NCI-H1048 (cell line): ENCODE data around the gene AKAP8.
"Not testable (repeated sequence)": the region's sequence is repeated elsewhere in the genome, so short reads cannot be mapped to it uniquely, and the experiment has no call there.

Source experiments
- DNase-seq: peaks from one replicate; lab custom pipeline; 2025; lab: John Stamatoyannopoulos, UW

AKAP8 gene

DNA sequence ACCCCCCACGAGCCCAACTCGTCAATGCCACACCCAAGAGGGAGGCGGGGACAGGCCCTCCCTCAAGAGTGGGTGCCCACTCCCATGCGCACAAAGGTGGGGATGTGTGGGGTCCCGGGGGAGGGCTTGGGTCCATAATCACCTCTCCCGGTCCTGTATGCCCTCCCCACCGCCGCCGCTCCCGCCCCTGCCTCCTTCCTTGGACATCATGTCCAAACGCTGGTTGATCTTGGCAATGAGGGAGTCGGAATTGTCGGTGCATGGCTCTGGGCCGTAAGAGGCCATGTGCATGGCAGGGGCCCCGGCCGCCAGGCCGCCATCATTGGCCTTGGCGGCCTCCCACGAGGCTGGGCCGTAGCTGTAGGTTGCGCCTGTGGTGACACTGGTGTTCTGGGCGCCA, 5.9 kb downstream of the AKAP8 start:
- DNase-seq = no peak

GRCh38 chr19:15372891-15373301, 6.7 kb downstream of the AKAP8 start:
- no peak for DNase-seq

GRCh38 chr19:15372470-15372869, 7.1 kb downstream of the AKAP8 start:
- DNase-seq = no peak

DNA sequence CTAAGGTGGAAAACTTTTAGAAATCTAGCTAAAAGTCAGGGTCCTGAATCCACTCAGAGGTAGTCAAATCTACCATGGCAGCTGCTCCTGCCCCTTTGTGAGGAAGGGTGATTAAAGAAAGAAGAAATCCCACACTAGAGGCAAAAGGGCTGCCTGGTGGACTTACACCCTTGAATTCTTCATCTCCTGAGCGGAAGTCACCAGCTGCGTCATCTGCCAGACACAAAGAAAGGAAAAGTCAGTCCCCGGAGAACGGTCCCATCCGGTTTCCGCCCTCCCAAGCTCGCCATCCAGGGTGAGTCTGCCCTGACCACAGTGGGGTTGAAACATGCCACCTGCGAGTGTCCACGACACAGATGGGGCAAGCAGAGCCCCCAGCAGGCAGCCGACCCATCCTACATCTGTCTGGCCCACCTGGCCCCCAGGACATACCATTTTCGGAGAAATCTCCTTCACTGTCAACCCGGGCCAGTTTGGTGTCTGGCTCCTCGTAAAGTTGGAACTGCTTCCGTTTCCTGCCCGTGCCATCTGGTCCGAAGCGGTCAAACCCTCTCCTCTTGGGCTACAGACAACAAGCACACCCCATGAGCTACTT, 7.7 kb downstream of the AKAP8 start:
- no peak for DNase-seq

DNA sequence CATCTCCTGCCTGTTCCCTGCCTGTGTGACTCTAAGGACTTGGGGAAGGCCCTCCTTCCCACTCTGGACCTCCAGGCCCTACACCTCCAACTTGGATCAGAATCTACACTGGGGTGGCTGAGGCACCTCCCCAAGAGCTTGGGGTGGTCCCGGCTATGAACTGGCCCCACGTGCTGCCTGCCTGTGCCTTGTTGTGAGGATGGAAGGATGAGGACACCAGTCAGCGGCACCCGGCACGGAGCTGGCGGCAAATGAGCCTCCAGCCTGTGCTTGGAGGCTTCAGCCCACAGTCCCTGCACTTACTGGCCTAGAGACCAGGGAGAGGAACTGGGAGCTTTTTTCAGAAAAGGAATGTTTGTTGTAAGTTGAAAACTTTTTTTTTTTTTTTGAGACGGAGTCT, 8.5 kb downstream of the AKAP8 start:
- DNase-seq = no peak

DNA sequence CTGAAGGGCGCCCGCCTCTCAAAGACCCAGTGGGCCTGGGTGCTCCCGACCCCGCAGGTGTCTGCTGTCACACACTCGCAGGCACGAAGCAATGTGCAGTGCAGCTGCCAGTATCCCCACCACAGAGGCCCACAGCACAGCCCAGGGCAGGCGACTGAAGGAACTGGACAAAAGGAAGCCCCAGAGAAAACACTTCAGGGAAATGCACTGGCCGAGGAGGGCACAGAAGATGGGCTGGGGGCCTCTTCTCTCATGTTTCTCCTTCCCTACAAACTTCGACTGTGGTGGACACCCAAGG, 10.0 kb downstream of the AKAP8 start:
- DNase-seq = no peak

DNA sequence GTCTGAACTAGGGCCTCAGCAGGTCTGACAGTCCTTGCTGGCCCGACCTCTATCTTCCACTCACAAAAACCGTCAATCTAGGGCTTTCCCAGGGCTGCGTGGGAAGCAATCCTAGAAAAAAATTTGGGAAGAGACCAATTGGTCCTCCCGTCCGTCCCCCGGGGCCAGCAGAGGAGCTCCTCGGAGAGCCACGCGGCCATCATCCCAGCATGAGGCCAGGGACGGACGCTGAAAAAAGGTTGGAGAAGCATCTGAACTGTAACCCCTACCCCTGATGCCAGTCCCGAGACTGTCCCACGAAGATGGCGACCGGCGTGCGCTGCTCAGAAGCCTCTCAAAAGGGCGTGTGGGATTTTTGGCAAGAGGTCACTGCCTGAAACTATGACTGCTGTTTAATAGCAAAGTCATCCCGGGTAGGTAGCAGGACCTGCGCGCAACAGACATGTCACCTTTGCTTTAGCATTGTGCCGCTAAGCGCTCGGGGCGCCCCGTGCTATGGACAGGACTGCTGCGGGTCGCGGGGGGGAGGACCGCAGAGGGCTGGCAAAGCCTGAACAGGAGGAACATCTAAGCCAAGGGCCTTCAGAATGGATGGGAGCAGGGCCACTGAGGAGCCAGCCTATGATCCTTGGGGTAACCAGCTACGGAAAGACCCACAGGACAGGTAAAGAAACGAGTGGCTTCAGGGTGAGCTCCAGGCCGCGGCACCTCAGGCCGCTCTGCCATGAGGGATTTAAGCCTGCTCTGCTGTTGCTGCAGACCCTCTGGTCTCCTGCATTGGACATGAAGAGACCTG, 10.6 kb downstream of the AKAP8 start:
- no peak for DNase-seq

GRCh38 chr19:15368051-15368632, 11.4 kb downstream of the AKAP8 start:
- no peak for DNase-seq

- no peak for DNase-seq
Observed at GRCh38 chr19:15367439-15367838, 12.1 kb downstream of the AKAP8 start.

- DNase-seq = no peak
Observed at GRCh38 chr19:15365264-15365663, 14.3 kb downstream of the AKAP8 start.

DNA sequence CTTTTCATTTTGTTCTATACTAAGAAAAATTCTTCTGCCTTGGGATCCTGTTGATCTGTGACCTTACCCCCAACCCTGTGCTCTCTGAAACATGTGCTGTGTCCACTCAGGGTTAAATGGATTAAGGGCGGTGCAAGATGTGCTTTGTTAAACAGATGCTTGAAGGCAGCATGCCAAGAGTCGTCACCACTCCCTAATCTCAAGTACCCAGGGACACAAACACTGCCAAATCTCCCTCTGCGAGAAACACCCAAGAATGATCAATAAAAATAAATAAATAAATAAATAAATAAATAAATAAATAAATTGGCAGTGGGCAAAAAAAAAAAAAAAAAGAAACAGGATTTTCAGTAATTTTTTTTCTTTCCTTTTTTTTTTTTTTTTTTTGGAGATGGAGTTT, 15.8 kb downstream of the AKAP8 start:
- not testable (repeated sequence) for DNase-seq

DNA sequence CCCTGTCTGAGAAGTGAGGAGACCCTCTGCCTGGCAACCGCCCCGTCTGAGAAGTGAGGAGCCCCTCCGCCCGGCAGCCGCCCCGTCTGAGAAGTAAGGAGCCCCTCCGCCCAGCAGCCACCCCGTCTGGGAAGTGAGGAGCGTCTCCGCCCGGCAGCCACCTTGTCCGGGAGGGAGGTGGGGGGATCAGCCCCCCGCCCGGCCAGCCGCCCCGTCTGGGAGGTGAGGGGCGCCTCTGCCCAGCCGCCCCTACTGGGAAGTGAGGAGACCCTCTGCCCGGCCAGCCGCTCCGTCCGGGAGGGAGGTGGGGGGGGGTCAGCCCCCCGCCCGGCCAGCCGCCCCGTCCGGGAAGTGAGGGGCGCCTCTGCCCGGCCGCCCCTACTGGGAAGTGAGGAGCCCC, 16.5 kb downstream of the AKAP8 start:
- DNase-seq = not testable (repeated sequence)

DNA sequence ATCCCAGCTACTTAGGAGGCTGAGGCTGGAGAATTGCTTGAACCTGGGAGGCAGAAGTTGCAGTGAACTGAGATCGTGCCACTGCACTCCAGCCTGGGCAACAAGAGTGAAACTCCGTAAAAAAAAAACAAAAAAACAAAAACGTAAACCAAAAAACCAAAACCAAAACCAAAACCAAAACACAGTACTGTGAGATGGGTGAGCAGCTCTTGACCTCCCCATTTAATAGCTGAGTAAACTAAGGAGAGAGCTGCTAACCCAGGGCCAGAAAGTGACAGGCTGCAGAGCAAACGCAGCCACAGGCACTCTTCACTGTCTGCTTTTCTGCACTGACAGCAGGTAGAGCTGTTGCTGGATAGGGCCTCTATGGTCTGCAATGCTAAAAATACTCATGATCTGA, 19.6 kb downstream of the AKAP8 start:
- DNase-seq = not testable (repeated sequence)

- no peak for DNase-seq
Observed at GRCh38 chr19:15358918-15359317, 20.7 kb downstream of the AKAP8 start.

- DNase-seq = no peak
Observed at GRCh38 chr19:15357906-15358305, 21.7 kb downstream of the AKAP8 start.

- no peak for DNase-seq
Observed at GRCh38 chr19:15354566-15355296, 24.9 kb downstream of the AKAP8 start.

GRCh38 chr19:15353908-15354307, 25.7 kb downstream of the AKAP8 start:
- DNase-seq = no peak

GRCh38 chr19:15352535-15352934, 27.1 kb downstream of the AKAP8 start:
- not testable (repeated sequence) for DNase-seq

GRCh38 chr19:15341328-15341727, 38.3 kb downstream of the AKAP8 start:
- DNase-seq = not testable (repeated sequence)

GRCh38 chr19:15340086-15340485, 39.5 kb downstream of the AKAP8 start:
- DNase-seq = no peak

DNA sequence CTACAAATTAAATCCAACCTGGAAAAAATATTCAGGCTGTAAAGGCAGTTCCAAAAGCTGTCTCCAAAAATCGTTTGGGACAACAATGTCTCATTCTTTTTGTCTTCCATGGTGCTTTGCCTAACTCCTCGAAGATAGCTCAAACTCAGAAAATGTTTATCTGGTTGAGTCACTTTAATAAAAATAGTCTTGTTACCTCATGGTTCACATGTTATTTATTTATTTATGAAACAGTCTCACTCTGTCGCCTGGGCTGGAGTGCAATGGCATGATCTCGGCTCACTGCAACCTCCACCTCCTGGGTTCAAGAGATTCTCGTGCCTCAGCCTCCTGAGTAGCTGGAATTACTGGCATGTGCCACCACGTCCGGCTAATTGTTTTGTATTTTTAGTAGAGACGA, 42.4 kb downstream of the AKAP8 start:
- DNase-seq = no peak

DNA sequence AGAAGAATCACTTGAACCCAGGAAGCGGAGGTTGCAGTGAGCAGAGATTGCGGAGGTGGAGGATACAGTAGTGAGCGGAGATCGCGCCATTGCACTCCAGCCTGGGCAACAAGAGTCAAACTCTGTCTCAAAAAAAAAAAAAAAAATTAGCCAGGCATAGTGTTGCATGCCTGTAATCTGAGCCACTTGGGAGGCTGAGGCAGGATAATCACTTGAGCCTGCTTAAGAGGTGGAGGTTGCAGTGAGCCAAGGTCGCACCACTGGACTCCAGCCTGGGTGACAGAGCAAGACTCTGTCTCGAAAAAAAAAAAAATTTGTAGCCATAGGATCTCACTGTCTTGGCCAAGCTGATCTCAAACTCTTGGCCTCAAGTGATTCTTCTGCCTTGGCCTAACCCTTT, 43.6 kb downstream of the AKAP8 start:
- DNase-seq = not testable (repeated sequence)
